ENCODE results near the gene HS6ST1. TPM values are rescaled to one million over a fixed set of nuclear protein-coding genes. Genes with fewer than 3 reads are reported as not detected.
A peak's percentile ranks its signal among the peaks of the same experiment; 100 is the strongest.

Gene HS6ST1
- total RNA-seq, 6 experiments from 2014 or later, result 18.5 to 27.2 (median 24.3) TPM

DNA sequence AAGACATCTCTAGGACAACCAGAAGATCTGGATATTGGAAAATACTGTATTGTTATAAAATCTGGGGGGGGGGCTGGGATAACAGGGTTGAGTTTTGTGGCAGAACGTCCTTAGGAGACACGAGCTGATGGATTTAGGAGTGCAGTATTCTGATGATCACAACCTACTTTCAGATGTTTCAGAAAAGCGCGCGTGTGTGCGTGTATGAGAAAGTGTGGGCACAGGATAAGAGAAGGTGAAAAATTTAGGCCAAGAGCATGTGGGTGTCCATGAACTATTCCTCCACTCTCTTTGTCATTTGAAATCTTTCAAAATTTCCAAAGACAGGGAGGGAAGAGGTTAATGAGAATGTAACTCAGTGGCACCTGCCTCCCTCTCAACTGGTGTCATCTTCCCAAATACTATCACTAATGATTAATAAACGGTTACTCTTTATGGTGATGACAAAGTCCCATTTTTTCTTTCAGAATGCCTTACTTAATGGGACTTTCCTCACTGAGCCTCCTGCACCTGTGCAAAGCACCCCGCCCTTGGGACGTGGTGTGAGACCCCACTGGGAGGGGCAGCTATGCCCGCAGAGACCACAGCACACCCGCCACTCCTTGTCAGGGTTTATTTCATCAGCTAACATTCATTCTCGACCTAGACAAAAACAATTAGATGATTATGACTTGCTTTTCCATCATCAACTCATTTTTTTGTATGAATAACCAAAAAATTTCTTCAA is 53.6 kb downstream of the HS6ST1 start:
- no peak for TF ChIP-seq CTCF (IDR thresholded peaks at IDR 0.05)
- no peak for DNase-seq
- no peaks in the 10 kb centered on the region; the same call in 1 of the 2 replicates for H3K27me3 Mint-ChIP-seq (ENCODE audit: insufficient read depth)
- H3K4me3 Mint-ChIP-seq, result no peak overlapping the region
- H3K36me3 Mint-ChIP-seq (ENCODE audit: low read depth), result no peaks in the 10 kb centered on the region
- peaks cover 11% of the 10 kb centered on the region for H3K4me1 Mint-ChIP-seq (ENCODE audit: low read depth)
- no peak overlapping the region for H3K27ac Mint-ChIP-seq
- no peaks in the 10 kb centered on the region for H3K9me3 Mint-ChIP-seq

GRCh38 chr2:128263902-128264331 is 54.8 kb downstream of the HS6ST1 start:
- TF ChIP-seq CTCF (IDR thresholded peaks at IDR 0.05), result no peak
- peaks cover 11% of the 10 kb centered on the region for H3K4me1 Mint-ChIP-seq (ENCODE audit: low read depth)
- no peaks in the 10 kb centered on the region for H3K9me3 Mint-ChIP-seq
- no peaks in the 10 kb centered on the region for H3K36me3 Mint-ChIP-seq (ENCODE audit: low read depth)
- H3K27me3 Mint-ChIP-seq (ENCODE audit: insufficient read depth), result no peaks in the 10 kb centered on the region
- H3K27ac Mint-ChIP-seq, result no peak overlapping the region
- DNase-seq, result no peak
- no peak overlapping the region for H3K4me3 Mint-ChIP-seq

GRCh38 chr2:128262315-128263253 is 56.1 kb downstream of the HS6ST1 start:
- Mint-ChIP-seq H3K4me3 (no peak overlapping the region), H3K36me3 (ENCODE audit: low read depth) (no peaks in the 10 kb centered on the region), H3K9me3 (no peaks in the 10 kb centered on the region), H3K4me1 (ENCODE audit: low read depth) (peaks cover 11% of the 10 kb centered on the region), H3K27ac (no peak overlapping the region), H3K27me3 (ENCODE audit: insufficient read depth) (no peaks in the 10 kb centered on the region)
- DNase-seq, result no peak
- no peak for TF ChIP-seq CTCF (IDR thresholded peaks at IDR 0.05)

DNA sequence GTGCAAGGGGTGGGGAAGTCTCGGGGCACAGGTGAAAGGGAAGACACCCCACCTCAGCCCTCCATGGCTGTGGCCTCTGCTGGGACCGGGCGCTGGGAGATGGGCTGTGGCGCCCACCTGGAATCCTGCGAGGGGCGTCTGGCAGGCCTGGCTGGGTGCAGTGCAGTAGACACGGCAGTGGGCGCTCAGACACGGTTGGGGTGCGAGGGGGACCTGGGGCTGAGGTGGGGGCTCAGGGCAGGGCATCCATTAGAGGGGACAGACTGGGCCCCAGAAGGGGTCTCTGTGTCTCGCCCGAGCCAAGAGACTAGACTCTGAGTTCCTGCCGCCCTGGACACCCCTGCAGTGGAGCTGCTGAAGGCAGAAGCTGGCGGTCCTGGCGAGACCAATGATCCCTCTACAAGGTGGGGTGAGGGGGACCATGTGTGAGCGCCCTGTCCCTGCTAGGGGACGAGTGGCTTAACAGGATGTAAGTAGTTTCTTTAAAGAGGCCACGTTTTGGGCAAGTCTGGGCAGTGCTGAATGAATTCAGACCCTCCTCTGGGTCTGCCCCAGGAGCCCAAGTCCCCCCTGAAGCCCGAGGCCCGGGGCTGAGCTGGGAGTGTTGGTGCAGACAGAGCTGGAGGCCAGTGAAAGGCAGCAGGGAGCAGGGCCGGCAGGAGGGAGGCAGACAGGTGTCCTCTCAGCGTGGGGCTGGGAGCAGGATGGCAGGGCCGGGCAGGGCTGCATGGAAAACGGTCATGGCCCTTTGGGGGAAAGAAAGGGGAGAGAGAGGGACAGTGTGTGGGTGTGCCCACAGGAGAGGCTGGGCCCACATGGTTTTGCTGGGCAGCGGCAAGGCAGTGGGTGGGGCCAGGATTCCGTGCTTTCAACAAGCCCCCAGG is 57.2 kb downstream of the HS6ST1 start:
- no peak overlapping the region for H3K4me3 Mint-ChIP-seq
- no peak for DNase-seq
- H3K9me3 Mint-ChIP-seq, result no peaks in the 10 kb centered on the region
- no peaks in the 10 kb centered on the region for H3K27me3 Mint-ChIP-seq (ENCODE audit: insufficient read depth)
- H3K4me1 Mint-ChIP-seq (ENCODE audit: low read depth), result peaks cover 11% of the 10 kb centered on the region
- H3K36me3 Mint-ChIP-seq (ENCODE audit: low read depth), result no peaks in the 10 kb centered on the region
- peak overlapping the region; percentile 80 for H3K27ac Mint-ChIP-seq
- TF ChIP-seq CTCF (IDR thresholded peaks at IDR 0.05), result no peak
